Left forelimb (tissue), 1 donor: ENCODE results near the gene DNAH17.

Source experiments
- DNase-seq: peaks from one replicate; pipeline ENCODE4 v3.0.0-alpha.2; 2018; ENCODE audit warnings: low spot score

Gene DNAH17

GRCh38 chr17:78577296-78577695, at the start of gene DNAH17:
Gene DNAH17 (minus strand): TSS chr17:78577396. CDS start chr17:78575057, 2,339 bp downstream.
- DNase-seq: no peak

GRCh38 chr17:78624324-78625151, 47.3 kb upstream of the DNAH17 start:
- DNase-seq: no peak

GRCh38 chr17:78623541-78623940, 46.3 kb upstream of the DNAH17 start:
- no peak for DNase-seq

GRCh38 chr17:78622491-78623265, 45.5 kb upstream of the DNAH17 start:
- DNase-seq: no peak

- no peak for DNase-seq
Measured at GRCh38 chr17:78621720-78622490, 44.7 kb upstream of the DNAH17 start.

GRCh38 chr17:78620099-78620498, 42.9 kb upstream of the DNAH17 start:
- DNase-seq: no peak

- no peak for DNase-seq
Measured at GRCh38 chr17:78619334-78619733, 42.1 kb upstream of the DNAH17 start.

GRCh38 chr17:78618264-78619066, 41.3 kb upstream of the DNAH17 start:
- DNase-seq: no peak

- no peak for DNase-seq
Measured at GRCh38 chr17:78617511-78618061, 40.4 kb upstream of the DNAH17 start.

- DNase-seq: no peak
Measured at GRCh38 chr17:78616946-78617345, 39.8 kb upstream of the DNAH17 start.

- DNase-seq: no peak
Measured at GRCh38 chr17:78615631-78616030, 38.4 kb upstream of the DNAH17 start.

- DNase-seq: no peak
Measured at GRCh38 chr17:78613416-78613815, 36.2 kb upstream of the DNAH17 start.

- DNase-seq: no peak
Measured at GRCh38 chr17:78611607-78612006, 34.4 kb upstream of the DNAH17 start.

GRCh38 chr17:78610951-78611511, 33.8 kb upstream of the DNAH17 start:
- no peak for DNase-seq

- DNase-seq: no peak
Measured at GRCh38 chr17:78609191-78609641, 32.0 kb upstream of the DNAH17 start.

- DNase-seq: no peak
Measured at GRCh38 chr17:78608804-78609186, 31.6 kb upstream of the DNAH17 start.

- no peak for DNase-seq
Measured at GRCh38 chr17:78608122-78608803, 31.1 kb upstream of the DNAH17 start.

- no peak for DNase-seq
Measured at GRCh38 chr17:78607038-78607437, 29.8 kb upstream of the DNAH17 start.

- no peak for DNase-seq
Measured at GRCh38 chr17:78605886-78606285, 28.7 kb upstream of the DNAH17 start.

- DNase-seq: no peak
Measured at GRCh38 chr17:78605429-78605828, 28.2 kb upstream of the DNAH17 start.
